Neural progenitor cell (in vitro differentiated cells): ENCODE results near the gene NKX2-4.

ENCODE experiments used
- CTCF ChIP-seq: fragments of 200-600 bp; sonication (generic); IDR thresholded peaks from 2 replicates; pipeline ENCODE4 v1.5.1; 2017; ENCODE audit warnings: antibody characterized with exemption, mild to moderate bottlenecking
- EZH2 ChIP-seq: fragments of 200-600 bp; sonication (generic); IDR thresholded peaks from 2 replicates; pipeline ENCODE4 v1.6.1; 2017; ENCODE audit warnings: antibody characterized with exemption, mild to moderate bottlenecking, moderate library complexity
- EZH2phosphoT487 ChIP-seq: fragments of 200-600 bp; sonication (generic); IDR thresholded peaks from 2 replicates; pipeline ENCODE4 v1.6.1; 2017; ENCODE audit warnings: antibody characterized with exemption

- TF ChIP-seq CTCF: no peak
- no peak for TF ChIP-seq EZH2
- TF ChIP-seq EZH2phosphoT487: no peak
These were observed 38.2 kb upstream of the NKX2-4 start for GRCh38 chr20:21435576-21435975.
